Skeletal muscle tissue (tissue), 4 donors: ENCODE data around the gene PGBD5. TPM values are rescaled to one million over a fixed set of nuclear protein-coding genes. Genes with fewer than 3 reads are reported as not detected.

Experiments used
- H3K27ac ChIP-seq: one replicate; pipeline ENCODE4 v1.7.0; 2013; ENCODE audit warnings: mild to moderate bottlenecking, low read depth, low read length, inconsistent platforms
- H3K27me3 ChIP-seq, 3 donors: one replicate each; pipeline ENCODE4 v1.7.0; 2013; ENCODE audit warnings: low read length in 3 of 3; ENCODE audit not compliant: control insufficient read depth in 3 of 3, insufficient read depth in 3 of 3
- H3K36me3 ChIP-seq, 3 donors: one replicate each; pipeline ENCODE4 v1.7.0; 2013; ENCODE audit warnings: low read length in 3 of 3; ENCODE audit not compliant: control insufficient read depth in 3 of 3, insufficient read depth in 3 of 3
- H3K4me1 ChIP-seq, 3 donors: one replicate each; pipeline ENCODE4 v1.7.0; 2013; ENCODE audit warnings: low read length in 3 of 3, mild to moderate bottlenecking in 3 of 3; ENCODE audit not compliant: control insufficient read depth in 3 of 3, insufficient read depth in 3 of 3
- H3K4me3 ChIP-seq, 3 donors: one replicate each; pipeline ENCODE4 v1.7.0; 2013; ENCODE audit warnings: low read length in 3 of 3
- H3K9ac ChIP-seq, 3 donors: one replicate each; pipeline ENCODE4 v1.7.0; 2013; ENCODE audit warnings: low read length in 3 of 3, mild to moderate bottlenecking in 3 of 3, moderate library complexity in 2 of 3, low read depth in 1 of 3
- H3K9me3 ChIP-seq, 3 donors: one replicate each; pipeline ENCODE4 v1.7.0; 2013; ENCODE audit warnings: low read length in 3 of 3; ENCODE audit not compliant: control insufficient read depth in 3 of 3
- total RNA-seq: library from RNA; depleted of rRNA; stranded (reverse); fragments of >200 nt; gene quantifications from one replicate; pipeline ENCODE4 v1.2.3, GENCODE V29; 2014
- donor health status: Osteomylitis.

The PGBD5 gene
- total RNA-seq, 1 donor from 2014 or later, result 5.7 TPM

GRCh38 chr1:230333590-230334446 lies 92.3 kb downstream of the PGBD5 start:
- no peak overlapping the region for H3K27ac ChIP-seq
- H3K4me3 ChIP-seq, result no peak overlapping the region
- peaks cover 0 to 4% (median 0%) of the 10 kb centered on the region in 3 donors for H3K27me3 ChIP-seq
- no peaks in the 10 kb centered on the region for H3K9me3 ChIP-seq
- no peaks in the 10 kb centered on the region for H3K36me3 ChIP-seq
- H3K4me1 ChIP-seq, result peaks cover 20 to 21% (median 20%) of the 10 kb centered on the region in 3 donors
- no peak overlapping the region for H3K9ac ChIP-seq

GRCh38 chr1:230332575-230333066 lies 93.5 kb downstream of the PGBD5 start:
- Histone ChIP-seq H3K27me3 (peaks cover 0 to 4% (median 0%) of the 10 kb centered on the region in 3 donors), H3K36me3 (no peaks in the 10 kb centered on the region), H3K27ac (no peak overlapping the region), H3K4me3 (no peak overlapping the region), H3K4me1 (peaks cover 20 to 21% (median 20%) of the 10 kb centered on the region in 3 donors), H3K9ac (no peak overlapping the region), H3K9me3 (no peaks in the 10 kb centered on the region)

GRCh38 chr1:230332061-230332460 lies 94.1 kb downstream of the PGBD5 start:
- Histone ChIP-seq H3K36me3 (no peaks in the 10 kb centered on the region), H3K4me3 (no peak overlapping the region), H3K9ac (no peak overlapping the region)

GRCh38 chr1:230330157-230330556 lies 96.0 kb downstream of the PGBD5 start:
- Histone ChIP-seq H3K27ac (no peak overlapping the region), H3K4me1 (peaks cover 8 to 14% (median 13%) of the 10 kb centered on the region in 3 donors), H3K9me3 (no peaks in the 10 kb centered on the region), H3K9ac (no peak overlapping the region), H3K27me3 (peaks cover 0 to 4% (median 0%) of the 10 kb centered on the region in 3 donors), H3K36me3 (no peaks in the 10 kb centered on the region), H3K4me3 (no peak overlapping the region)

More at GRCh38 chr1:230332061-230332460, 94.1 kb downstream of the PGBD5 start:
- peaks cover 0 to 4% (median 0%) of the 10 kb centered on the region in 3 donors for H3K27me3 ChIP-seq
- H3K9me3 ChIP-seq, result no peaks in the 10 kb centered on the region
- H3K27ac ChIP-seq, result no peak overlapping the region
- H3K4me1 ChIP-seq, result peaks cover 20 to 21% (median 20%) of the 10 kb centered on the region in 3 donors

- H3K4me1 ChIP-seq, result peaks cover under 1 to 4% (median 4%) of the 10 kb centered on the region in 3 donors
- peaks cover 0 to 4% (median 0%) of the 10 kb centered on the region in 3 donors for H3K27me3 ChIP-seq
- H3K36me3 ChIP-seq, result peaks cover 0 to 1% (median 0%) of the 10 kb centered on the region in 3 donors
- H3K4me3 ChIP-seq, result no peak overlapping the region
- H3K27ac ChIP-seq, result no peak overlapping the region
- H3K9ac ChIP-seq, result no peak overlapping the region
- H3K9me3 ChIP-seq, result no peaks in the 10 kb centered on the region
Measured at GRCh38 chr1:230328342-230329015, 97.7 kb downstream of the PGBD5 start.

- H3K9me3 ChIP-seq, result no peaks in the 10 kb centered on the region
- H3K27ac ChIP-seq, result no peak overlapping the region
- H3K27me3 ChIP-seq, result peaks cover 0 to 4% (median 0%) of the 10 kb centered on the region in 3 donors
- H3K4me3 ChIP-seq, result no peak overlapping the region
- peaks cover under 1 to 4% (median 4%) of the 10 kb centered on the region in 3 donors for H3K4me1 ChIP-seq
- H3K36me3 ChIP-seq, result peaks cover 0 to 2% (median 0%) of the 10 kb centered on the region in 3 donors
- H3K9ac ChIP-seq, result no peak overlapping the region
Measured at GRCh38 chr1:230327892-230328284, 98.2 kb downstream of the PGBD5 start.

GRCh38 chr1:230326971-230327891 lies 98.9 kb downstream of the PGBD5 start:
- Histone ChIP-seq H3K9ac (no peak overlapping the region), H3K9me3 (no peaks in the 10 kb centered on the region), H3K27me3 (peaks cover 0 to 2% (median 0%) of the 10 kb centered on the region in 3 donors), H3K36me3 (peaks cover 0 to 2% (median 0%) of the 10 kb centered on the region in 3 donors), H3K4me1 (peaks cover 6 to 9% (median 7%) of the 10 kb centered on the region in 3 donors), H3K4me3 (no peak overlapping the region), H3K27ac (no peak overlapping the region)

- Histone ChIP-seq H3K4me3 (no peak overlapping the region), H3K9ac (no peak overlapping the region), H3K27me3 (no peaks in the 10 kb centered on the region), H3K27ac (no peak overlapping the region), H3K36me3 (peaks cover 0 to 2% (median 0%) of the 10 kb centered on the region in 3 donors), H3K9me3 (no peaks in the 10 kb centered on the region), H3K4me1 (peaks cover 25 to 30% (median 29%) of the 10 kb centered on the region in 3 donors)
Measured at GRCh38 chr1:230323686-230324085, 102.4 kb downstream of the PGBD5 start.

GRCh38 chr1:230322967-230323547 lies 103.1 kb downstream of the PGBD5 start:
- Histone ChIP-seq H3K4me1 (peaks cover 30 to 34% (median 31%) of the 10 kb centered on the region in 3 donors), H3K36me3 (peaks cover 0 to 2% (median 0%) of the 10 kb centered on the region in 3 donors), H3K27me3 (no peaks in the 10 kb centered on the region), H3K9ac (no peak overlapping the region), H3K9me3 (no peaks in the 10 kb centered on the region), H3K4me3 (no peak overlapping the region), H3K27ac (no peak overlapping the region)
